PC-3 (cell line): ENCODE measurements around the gene LAMA2. TPM values are rescaled to one million over a fixed set of nuclear protein-coding genes. Genes with fewer than 3 reads are reported as not detected.

Experiments
- ATAC-seq: fragments of 200-7000 bp; cut with Tn5 transposase; 2 replicates; pipeline ENCODE4 v1.9.1; 2020; ENCODE audit warnings: mild to moderate bottlenecking, moderate library complexity
- BruUV-seq: library from RNA; stranded (reverse); fragments of 400-500 nt; replicated peaks from 2 replicates; lab custom pipeline; 2021; lab: Mats Ljungman, UMichigan
- CTCF ChIA-PET: fragments of 300-600 bp; sonication (Branson Sonifier 250); formaldehyde crosslinking; loops from one replicate; lab custom pipeline; 2022; ENCODE audit warnings: antibody characterized with exemption; lab: Charles Lee
- POLR2A ChIA-PET: fragments of 300-600 bp; sonication (Branson Sonifier 250); formaldehyde crosslinking; loops from one replicate; lab custom pipeline; 2022; ENCODE audit warnings: antibody characterized with exemption; ENCODE audit not compliant: unreplicated experiment; lab: Charles Lee
- DNase-seq: peaks from one replicate; pipeline ENCODE4 v3.0.0-alpha.2; 2015
- H2AFZ ChIP-seq: fragments of 300-600 bp; sonication (generic); 2 replicates; pipeline ENCODE4 v1.6.0; 2016; ENCODE audit warnings: antibody characterized with exemption, low read length
- H3F3A ChIP-seq: fragments of 300-600 bp; sonication (generic); one replicate; pipeline ENCODE4 v1.6.0; 2017; ENCODE audit warnings: antibody characterized with exemption, low read length, control low read depth, mild to moderate bottlenecking; ENCODE audit not compliant: unreplicated experiment
- H3K27ac ChIP-seq: fragments of 300-600 bp; sonication (generic); 2 replicates; pipeline ENCODE4 v1.5.1; 2016; ENCODE audit warnings: mild to moderate bottlenecking, low read length
- H3K27me3 ChIP-seq: fragments of 300-600 bp; sonication (generic); 2 replicates; pipeline ENCODE4 v1.6.1; 2016; ENCODE audit warnings: low read length, mixed read lengths
- H3K36me3 ChIP-seq: fragments of 300-600 bp; sonication (generic); 2 replicates; pipeline ENCODE4 v1.6.1; 2016; ENCODE audit warnings: low read depth, mixed run types, low read length, mixed read lengths
- H3K4me1 ChIP-seq: fragments of 300-600 bp; sonication (generic); 2 replicates; pipeline ENCODE4 v1.5.1; 2016; ENCODE audit warnings: low read length; ENCODE audit not compliant: insufficient read depth
- H3K4me2 ChIP-seq: fragments of 300-600 bp; sonication (generic); 2 replicates; pipeline ENCODE4 v1.6.0; 2016; ENCODE audit warnings: low read length
- H3K4me3 ChIP-seq: fragments of 300-600 bp; sonication (generic); 2 replicates; pipeline ENCODE4 v1.5.1; 2016; ENCODE audit warnings: mild to moderate bottlenecking, low read length, mixed read lengths
- H3K79me2 ChIP-seq: fragments of 300-600 bp; sonication (generic); 2 replicates; pipeline ENCODE4 v1.6.1; 2017; ENCODE audit warnings: low read length, mixed read lengths
- H3K9ac ChIP-seq: fragments of 300-600 bp; sonication (generic); 2 replicates; pipeline ENCODE4 v1.6.0; 2016; ENCODE audit warnings: mild to moderate bottlenecking, low read length
- H3K9me2 ChIP-seq: fragments of 300-600 bp; sonication (generic); replicated peaks from 2 replicates; pipeline ENCODE4 v1.6.1; 2016; ENCODE audit warnings: mixed run types, low read length, mixed read lengths
- H3K9me3 ChIP-seq: fragments of 300-600 bp; sonication (generic); 2 replicates; pipeline ENCODE4 v1.6.1; 2016; ENCODE audit warnings: low read length, mixed read lengths
- H4K20me1 ChIP-seq: fragments of 300-600 bp; sonication (generic); 2 replicates; pipeline ENCODE4 v1.6.1; 2016; ENCODE audit warnings: low read length, mixed read lengths
- EZH2 ChIP-seq: fragments of 300-600 bp; sonication (generic); IDR thresholded peaks from one replicate; pipeline ENCODE4 v1.6.1; 2017; ENCODE audit warnings: antibody characterized with exemption, mild to moderate bottlenecking, low read length; ENCODE audit not compliant: unreplicated experiment
- EZH2phosphoT487 ChIP-seq: fragments of 300-600 bp; sonication (generic); IDR thresholded peaks from 2 replicates; pipeline ENCODE4 v1.6.1; 2018; ENCODE audit warnings: mild to moderate bottlenecking, antibody characterized with exemption, low read length, borderline replicate concordance
- intact Hi-C: fragments of 100-400 bp; cut with micrococcal nuclease; formaldehyde crosslinking; loops from 2 replicates; pipeline ENCODE4 v1.9.0; 2023
- total RNA-seq: library from RNA; depleted of rRNA; stranded (reverse); fragments of >200 nt; gene quantifications from 2 replicates; pipeline ENCODE4 v1.2.3, GENCODE V29; 2014
- TF ChIP-seq, protein P1 (sequence below): fragments of 300-600 bp; sonication (generic); conservative IDR thresholded peaks from 2 replicates; pipeline ENCODE4 v1.5.1; 2017; ENCODE audit warnings: antibody characterized with exemption, low read depth, mild to moderate bottlenecking, low read length

LAMA2 gene
- total RNA-seq, 1 experiment from 2014 or later: 0.22 TPM

- no peak for DNase-seq
- POLR2A ChIA-PET: no interaction called here
- CTCF ChIA-PET: no interaction called here
These were observed 508.0 kb downstream of the LAMA2 start for GRCh38 chr6:129390900-129391299.

DNA sequence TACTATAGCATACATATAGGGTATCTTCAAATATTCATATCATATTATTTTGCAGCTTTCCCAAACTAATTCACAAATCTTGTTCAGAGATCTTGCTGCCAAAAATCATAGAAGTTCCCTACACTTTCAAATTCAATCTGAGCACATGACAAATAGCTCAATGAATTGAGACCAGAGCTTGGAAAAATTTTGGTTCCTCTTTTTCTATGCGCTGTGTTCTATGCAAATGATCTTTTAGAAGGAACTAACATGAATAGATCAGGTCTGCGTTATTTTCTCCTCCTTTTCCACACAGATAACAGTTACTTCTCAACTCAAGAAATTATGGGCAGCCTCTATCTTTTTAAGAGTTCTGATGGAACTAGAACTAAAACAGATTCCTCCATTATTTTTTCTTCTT, 510.7 kb downstream of the LAMA2 start:
- TF ChIP-seq EZH2phosphoT487: no peak
- no peak for TF ChIP-seq EZH2
- TF ChIP-seq, protein P1, sequence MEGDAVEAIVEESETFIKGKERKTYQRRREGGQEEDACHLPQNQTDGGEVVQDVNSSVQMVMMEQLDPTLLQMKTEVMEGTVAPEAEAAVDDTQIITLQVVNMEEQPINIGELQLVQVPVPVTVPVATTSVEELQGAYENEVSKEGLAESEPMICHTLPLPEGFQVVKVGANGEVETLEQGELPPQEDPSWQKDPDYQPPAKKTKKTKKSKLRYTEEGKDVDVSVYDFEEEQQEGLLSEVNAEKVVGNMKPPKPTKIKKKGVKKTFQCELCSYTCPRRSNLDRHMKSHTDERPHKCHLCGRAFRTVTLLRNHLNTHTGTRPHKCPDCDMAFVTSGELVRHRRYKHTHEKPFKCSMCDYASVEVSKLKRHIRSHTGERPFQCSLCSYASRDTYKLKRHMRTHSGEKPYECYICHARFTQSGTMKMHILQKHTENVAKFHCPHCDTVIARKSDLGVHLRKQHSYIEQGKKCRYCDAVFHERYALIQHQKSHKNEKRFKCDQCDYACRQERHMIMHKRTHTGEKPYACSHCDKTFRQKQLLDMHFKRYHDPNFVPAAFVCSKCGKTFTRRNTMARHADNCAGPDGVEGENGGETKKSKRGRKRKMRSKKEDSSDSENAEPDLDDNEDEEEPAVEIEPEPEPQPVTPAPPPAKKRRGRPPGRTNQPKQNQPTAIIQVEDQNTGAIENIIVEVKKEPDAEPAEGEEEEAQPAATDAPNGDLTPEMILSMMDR: no peak
- DNase-seq (no peak), ATAC-seq (no peak)
- Histone ChIP-seq H4K20me1 (no peaks in the 10 kb centered on the region), H3K27ac (no peak overlapping the region), H3K4me3 (no peak overlapping the region), H3K9me2 (no peaks in the 10 kb centered on the region), H2AFZ (no peak overlapping the region), H3K4me2 (no peak overlapping the region), H3K36me3 (no peaks in the 10 kb centered on the region), H3K9me3 (no peaks in the 10 kb centered on the region), H3F3A (no peaks in the 10 kb centered on the region), H3K27me3 (no peaks in the 10 kb centered on the region), H3K4me1 (no peaks in the 10 kb centered on the region), H3K9ac (no peak overlapping the region), H3K79me2 (no peaks in the 10 kb centered on the region)
- ChIA-PET POLR2A (no interaction called here), CTCF (no interaction called here)
- BruUV-seq: no TSS peak
- intact Hi-C loops: no loop called here

More at GRCh38 chr6:129390900-129391299, 508.0 kb downstream of the LAMA2 start:
- ATAC-seq: no peak
- no peak for TF ChIP-seq EZH2
- no peak for TF ChIP-seq EZH2phosphoT487
- TF ChIP-seq, protein P1: no peak
- H3K27me3 ChIP-seq: no peaks in the 10 kb centered on the region
- intact Hi-C loops: no loop called here
- no peaks in the 10 kb centered on the region for H3K9me3 ChIP-seq
- no peaks in the 10 kb centered on the region for H3F3A ChIP-seq
- no peaks in the 10 kb centered on the region for H4K20me1 ChIP-seq
- no TSS peak for BruUV-seq
- H3K4me1 ChIP-seq: no peaks in the 10 kb centered on the region
- no peak overlapping the region for H3K27ac ChIP-seq
- H3K9ac ChIP-seq: no peak overlapping the region
- no peak overlapping the region for H2AFZ ChIP-seq
- no peaks in the 10 kb centered on the region for H3K36me3 ChIP-seq
- H3K79me2 ChIP-seq: no peaks in the 10 kb centered on the region
- H3K4me3 ChIP-seq: no peak overlapping the region
- H3K9me2 ChIP-seq: no peaks in the 10 kb centered on the region
- H3K4me2 ChIP-seq: no peak overlapping the region

DNA sequence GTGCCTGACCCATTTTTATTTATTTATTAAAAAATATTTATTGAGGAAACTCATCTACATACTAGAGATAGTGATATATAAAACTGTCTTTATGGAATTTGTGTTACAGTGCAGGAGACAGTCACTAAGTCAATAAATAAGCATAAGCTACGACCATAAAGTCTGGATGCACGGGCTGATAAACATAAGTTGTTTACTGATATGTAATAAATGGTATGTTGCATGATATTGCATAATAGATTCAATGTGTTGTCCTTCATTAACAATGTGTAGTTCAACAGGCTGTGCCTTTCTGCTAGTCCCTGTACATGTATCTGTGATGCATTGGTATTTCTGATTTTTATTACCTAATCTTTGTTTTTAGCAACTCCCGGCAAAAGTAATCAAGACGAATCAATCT, 515.8 kb downstream of the LAMA2 start:
- H4K20me1 ChIP-seq: no peaks in the 10 kb centered on the region
- no peaks in the 10 kb centered on the region for H3K4me1 ChIP-seq
- H3K27ac ChIP-seq: no peak overlapping the region
- ATAC-seq (no peak), DNase-seq (no peak)
- no peaks in the 10 kb centered on the region for H3K79me2 ChIP-seq
- intact Hi-C loops: no loop called here
- H3K27me3 ChIP-seq: no peaks in the 10 kb centered on the region
- no peaks in the 10 kb centered on the region for H3K36me3 ChIP-seq
- CTCF ChIA-PET: no interaction called here
- no peak overlapping the region for H3K9ac ChIP-seq
- no TSS peak for BruUV-seq
- no peaks in the 10 kb centered on the region for H3F3A ChIP-seq
- POLR2A ChIA-PET: no interaction called here
- no peak overlapping the region for H2AFZ ChIP-seq
- no peaks in the 10 kb centered on the region for H3K9me3 ChIP-seq
- H3K9me2 ChIP-seq: no peaks in the 10 kb centered on the region
- TF ChIP-seq, protein P1: no peak
- TF ChIP-seq EZH2 (no peak), EZH2phosphoT487 (no peak)
- H3K4me3 ChIP-seq: no peak overlapping the region
- no peak overlapping the region for H3K4me2 ChIP-seq
